NCI-H510A (cell line): Measurements from ENCODE around the gene KCNK2.

ENCODE experiments used
- DNase-seq: peaks from one replicate; lab custom pipeline; 2025; lab: John Stamatoyannopoulos, UW

The KCNK2 gene

DNA sequence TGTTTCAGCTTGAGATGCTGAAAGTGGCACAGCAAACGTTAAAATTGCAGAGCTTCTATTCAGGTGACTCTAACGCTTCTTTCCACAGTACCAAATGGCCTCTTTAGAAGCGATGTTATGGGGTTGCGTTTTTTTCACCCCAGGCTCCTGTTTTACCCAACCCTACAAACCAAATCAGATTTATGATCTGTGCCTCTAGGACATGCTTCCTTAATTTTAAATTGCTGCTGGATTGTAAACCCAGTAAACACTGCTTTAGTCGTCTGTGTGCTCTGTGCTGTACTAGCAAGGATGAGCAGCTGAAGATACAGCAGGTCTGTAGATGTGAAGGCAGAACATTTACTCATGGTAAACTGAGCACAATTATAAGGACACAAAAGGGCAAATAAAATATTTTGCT lies 13.0 kb downstream of the KCNK2 start:
- no peak for DNase-seq

DNA sequence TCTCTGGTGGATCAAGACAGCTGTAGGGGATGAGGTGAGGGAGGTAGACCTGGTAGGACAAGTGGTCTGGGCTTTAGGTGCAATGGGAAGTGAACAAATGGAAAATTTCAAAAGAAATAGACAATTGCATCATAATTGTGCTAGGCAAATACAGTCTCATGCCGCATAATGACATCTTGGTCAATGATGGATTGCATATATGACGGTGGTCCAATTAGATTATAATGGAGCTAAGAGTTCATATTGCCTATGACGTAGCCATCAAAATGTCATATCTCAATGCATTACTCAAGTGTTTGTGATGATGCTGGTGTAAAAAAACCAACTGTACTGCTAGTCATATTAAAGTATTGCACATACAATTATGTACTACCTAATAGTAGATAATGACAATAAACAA lies 19.0 kb downstream of the KCNK2 start:
- DNase-seq, result no peak

DNA sequence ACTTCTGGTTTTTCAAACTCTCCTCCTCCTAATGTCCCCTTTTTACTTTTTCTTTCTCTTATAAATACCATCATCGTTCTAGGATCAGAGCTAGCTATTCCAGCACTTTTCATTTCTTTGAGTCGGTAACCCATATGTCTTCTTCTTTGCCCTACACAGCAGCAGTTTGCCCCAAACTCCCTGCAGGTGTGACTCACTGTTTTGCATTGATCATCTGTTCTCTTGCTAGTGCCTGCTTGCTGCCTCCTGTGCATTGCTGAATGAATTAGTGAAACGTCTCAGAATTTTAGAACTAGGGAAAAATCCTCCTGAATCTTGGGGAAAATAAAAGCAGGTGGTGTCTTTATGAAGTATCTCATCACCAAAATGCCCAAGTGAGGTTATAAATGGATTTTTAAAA lies 21.7 kb downstream of the KCNK2 start:
- no peak for DNase-seq

DNA sequence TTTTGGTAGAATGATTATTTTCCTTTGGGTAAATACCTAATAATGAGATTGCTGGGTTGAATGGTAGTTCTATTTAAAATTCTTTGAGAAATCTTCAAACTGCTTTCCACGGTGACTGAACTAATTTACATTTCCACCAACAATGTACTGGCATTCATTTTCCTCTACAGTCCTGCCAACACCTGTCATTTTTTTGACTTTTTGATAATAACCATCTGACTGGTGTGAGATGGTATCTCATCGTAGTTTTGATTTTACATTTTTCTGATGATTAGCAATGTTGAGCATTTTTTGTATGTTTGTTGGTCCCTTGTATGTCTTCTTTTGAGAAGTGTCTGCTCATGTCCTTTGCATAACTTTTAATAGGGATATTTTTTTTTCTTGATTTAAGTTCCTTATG lies 23.5 kb downstream of the KCNK2 start:
- DNase-seq, result no peak

DNA sequence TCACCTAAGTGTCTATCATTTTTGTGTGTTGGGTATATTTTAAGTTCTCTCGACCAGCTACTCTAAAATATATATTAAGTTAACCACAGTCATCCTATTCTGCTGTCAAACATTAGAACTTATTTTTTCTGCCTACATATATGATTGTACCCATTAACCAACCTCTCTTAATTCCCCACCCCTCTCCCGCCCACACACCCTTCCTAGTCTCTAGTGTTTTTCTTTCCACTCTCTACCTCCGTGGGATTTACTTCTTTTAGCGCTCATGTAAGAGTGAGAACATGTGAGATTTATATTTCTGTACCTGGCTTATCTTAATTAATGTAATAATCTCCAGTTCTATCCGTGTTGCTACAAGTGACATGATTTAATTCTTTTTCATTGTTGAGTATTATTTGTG lies 26.6 kb downstream of the KCNK2 start:
- no peak for DNase-seq

DNA sequence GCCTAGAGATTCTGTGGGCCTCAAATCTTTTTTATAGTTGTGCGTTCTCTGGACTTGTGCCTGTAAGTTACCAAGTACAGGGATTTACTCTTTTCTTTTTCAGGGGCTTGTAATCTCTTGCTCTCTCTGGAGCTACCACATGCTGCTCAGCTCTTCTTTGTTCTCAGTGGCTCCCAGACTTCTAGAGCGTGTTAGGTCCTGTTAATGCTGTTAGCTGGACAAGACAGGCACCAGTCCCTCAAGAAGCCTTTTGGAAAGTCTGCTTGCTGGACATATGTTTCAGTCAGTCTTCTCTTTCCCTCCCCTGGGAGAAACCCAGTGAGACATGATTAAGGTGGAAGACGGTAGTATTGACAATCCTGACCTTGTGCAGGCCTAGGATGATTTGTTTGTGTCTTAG lies 29.4 kb downstream of the KCNK2 start:
- no peak for DNase-seq

DNA sequence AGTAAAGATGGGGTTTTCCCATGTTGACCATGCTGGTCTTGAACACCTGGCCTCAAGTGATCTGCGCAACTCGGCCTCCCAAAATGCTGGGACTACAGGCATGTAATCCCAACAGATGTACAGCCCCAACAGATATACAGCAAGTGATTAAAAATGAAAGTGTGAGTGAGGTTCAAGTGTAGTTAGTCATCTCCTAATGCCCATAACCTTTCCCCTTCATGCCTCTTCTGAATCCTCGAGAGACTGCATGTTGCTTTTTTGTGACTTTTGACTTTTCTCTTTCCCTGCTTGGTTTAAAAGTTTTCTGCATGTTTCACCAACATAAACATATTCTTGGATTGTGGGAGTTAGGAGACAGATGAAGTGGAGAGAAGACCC lies 31.2 kb downstream of the KCNK2 start:
- DNase-seq, result no peak

DNA sequence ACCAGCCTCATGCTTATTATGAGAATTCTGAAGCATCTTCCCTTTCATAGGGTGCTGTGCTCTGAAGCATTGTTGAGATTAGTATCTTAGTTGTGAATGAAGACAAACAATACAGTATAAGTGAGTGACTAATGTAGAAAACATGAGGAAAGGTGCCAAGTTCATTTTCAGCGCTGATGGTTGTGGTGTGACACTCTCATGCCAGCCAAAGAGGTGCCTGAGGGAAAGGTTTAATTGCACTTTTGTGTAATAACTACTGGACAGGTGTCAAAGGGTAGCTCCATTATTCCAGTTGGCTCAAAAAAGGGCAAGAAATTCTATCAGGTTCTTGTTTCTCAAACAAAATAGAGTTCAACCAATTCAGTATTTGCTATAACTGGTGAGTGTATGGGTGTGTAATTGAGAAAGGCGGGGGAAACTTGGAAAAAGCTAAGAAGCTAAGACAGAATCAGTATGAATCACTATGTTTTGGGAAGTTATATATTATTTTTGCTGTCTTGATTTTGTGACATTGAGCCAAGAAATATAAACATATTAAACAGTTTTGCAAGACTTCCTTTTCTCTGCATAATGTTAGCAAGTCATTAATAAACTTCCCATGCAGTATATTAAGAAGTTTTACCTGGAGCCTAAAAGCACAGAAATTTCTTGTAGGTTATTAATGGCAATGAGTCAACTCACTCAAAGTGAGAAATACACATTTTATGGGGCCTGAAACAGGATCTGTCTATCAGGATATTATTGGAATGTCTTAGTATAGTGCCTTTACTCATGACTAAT lies 31.8 kb downstream of the KCNK2 start:
- no peak for DNase-seq

DNA sequence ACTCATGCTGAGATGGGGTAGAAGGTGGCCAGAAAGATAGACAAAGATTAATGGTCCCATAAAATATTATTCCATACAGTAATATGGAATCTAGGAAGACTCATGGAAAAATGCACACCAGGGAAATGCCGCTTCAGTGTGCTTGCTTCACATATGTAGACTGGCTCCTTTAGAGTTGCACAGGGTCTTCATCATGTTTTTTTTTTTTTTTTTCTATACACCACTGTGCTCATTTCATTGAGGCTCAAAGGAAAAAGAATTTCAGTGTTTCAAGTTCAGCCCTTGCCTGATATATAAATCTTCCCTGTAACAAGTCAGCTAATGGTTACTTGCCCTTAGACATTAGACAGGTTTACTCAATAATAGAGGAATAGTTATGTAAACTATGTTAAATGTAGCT lies 33.2 kb downstream of the KCNK2 start:
- DNase-seq, result no peak

DNA sequence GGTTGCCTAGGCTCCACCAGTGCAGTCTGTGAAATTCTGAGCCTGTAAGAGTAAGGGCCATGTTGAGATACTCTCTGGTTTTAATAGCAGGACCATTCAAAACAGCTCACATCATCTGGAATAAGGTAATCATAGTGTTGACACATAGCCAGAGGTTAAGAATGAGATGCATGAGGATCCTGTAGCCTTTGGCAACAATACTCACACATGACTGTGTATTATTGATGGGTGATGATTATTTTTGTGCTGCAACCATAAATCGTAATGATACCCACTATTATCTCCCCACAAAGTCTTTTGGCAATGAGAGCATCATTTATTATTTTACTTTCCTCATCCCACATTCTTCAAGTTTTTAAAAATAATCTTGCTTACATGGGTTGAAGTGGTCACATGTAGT lies 35.5 kb downstream of the KCNK2 start:
- no peak for DNase-seq

DNA sequence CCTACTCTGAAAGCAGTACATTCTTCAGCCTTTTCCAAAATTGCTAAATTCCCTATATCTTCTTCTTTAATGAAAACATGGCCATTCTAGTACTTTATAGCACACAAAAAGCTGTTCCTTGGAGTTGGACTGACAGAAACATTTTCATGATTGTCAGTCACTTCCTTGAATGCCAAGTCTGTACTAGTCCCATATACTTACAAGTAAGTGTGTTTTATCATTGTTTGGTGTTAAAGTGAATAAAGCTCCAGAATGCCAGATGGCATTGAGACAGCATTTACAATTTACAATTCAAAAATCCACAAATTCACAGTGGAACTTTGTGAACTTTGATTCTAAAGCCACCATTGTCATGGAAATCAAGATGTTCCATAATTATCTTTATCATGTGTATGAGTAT lies 36.5 kb downstream of the KCNK2 start:
- no peak for DNase-seq

DNA sequence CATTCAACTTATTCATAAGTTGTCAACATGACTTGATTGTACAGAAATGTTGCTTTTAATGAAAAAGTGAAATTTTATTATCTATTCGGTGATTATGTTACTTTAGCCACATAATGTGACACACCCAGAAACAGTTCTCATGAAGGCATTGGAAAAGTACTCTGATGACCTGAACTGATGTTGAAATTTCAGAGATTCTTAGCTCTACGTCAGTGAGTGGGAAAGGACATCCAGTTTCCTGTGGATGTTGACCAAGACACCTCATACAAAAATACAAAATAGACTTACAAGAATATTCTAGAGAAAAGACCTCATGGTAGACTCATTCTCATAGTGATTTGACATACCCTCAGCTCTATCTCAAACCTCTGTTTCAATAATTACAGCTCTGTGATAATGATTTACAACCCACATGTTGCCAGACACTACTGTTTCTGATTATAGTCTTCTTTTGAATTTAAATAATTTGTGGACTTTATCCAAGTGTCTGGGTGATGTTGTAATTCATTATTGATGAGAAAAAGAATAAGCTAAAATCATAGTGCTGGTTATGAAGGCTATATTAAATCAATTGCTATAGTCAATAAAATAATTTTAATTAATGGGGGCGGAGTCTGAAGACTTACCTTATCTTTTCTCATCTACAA lies 37.3 kb downstream of the KCNK2 start:
- DNase-seq, result no peak

DNA sequence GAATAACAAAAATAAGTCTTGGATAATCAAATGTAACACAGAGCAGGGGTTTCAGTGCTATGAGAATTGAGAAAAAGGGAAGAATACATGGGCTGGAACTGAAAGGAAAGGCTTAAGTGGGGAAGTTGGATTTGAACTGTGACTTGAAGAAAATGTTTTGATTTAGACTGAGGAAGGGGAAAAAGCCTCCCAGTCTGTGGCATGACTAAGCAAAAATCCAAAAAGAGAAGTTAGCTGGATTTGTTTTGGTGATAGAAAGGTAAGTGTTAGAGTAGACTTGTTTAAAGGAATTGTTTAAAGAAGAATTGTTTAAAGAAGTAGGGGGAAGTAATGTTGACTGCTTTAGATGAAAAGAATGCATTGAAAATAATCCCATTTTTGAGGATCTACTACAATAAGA lies 46.0 kb downstream of the KCNK2 start:
- no peak for DNase-seq

DNA sequence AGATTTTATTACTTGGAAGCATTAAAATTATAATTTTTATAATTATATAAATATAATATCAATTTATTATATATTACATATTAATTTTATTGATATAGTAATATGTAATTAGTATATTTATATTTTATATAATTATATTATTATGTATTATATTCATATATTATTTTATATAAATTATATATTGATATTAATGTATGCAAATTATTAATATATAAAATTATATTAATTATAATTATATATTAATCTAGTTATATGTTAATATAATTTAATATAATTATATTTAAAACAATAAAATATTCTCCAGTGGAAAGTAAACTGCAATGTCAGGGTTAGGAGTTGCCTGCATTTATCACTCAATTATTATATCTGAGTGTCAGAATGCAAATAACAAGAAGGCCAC lies 48.8 kb downstream of the KCNK2 start:
- DNase-seq, result no peak

DNA sequence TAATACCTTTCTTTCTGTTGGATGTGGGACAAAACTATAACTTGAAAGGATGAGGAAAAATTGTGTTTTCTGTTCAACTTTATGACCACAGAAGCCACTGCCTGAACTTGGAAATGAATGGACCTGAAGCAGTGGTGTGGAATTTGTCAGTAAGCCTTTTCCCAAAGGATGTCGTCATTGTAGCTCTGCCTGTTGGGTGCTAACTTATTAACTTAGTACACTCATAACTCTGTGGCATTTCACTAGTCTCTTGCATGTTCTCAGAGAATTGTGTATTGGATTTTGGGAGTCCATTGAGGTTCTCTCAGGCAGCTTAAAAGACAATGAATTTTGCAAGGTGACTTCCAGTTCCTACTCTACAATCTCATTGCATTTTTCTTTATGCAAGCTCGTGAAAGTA lies 49.6 kb downstream of the KCNK2 start:
- DNase-seq, result no peak

DNA sequence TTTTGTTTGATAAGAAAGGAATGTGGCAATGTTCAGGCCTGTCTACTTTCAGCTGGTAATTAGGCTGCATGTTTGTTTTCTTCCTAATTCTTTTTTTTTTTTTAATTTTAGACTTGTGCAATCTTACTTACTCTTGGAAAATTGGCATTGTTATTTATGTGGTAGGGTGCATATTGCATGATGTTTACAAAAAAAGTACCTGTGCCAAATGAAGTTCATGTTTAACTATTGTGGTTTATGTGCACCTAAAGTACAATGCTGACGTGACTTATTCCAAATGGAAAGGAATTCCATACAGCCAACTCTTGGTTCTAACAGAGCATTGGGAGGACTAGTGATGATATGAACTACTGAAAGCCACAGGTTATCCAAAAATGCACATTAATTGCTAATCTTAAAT lies 51.0 kb downstream of the KCNK2 start:
- no peak for DNase-seq

DNA sequence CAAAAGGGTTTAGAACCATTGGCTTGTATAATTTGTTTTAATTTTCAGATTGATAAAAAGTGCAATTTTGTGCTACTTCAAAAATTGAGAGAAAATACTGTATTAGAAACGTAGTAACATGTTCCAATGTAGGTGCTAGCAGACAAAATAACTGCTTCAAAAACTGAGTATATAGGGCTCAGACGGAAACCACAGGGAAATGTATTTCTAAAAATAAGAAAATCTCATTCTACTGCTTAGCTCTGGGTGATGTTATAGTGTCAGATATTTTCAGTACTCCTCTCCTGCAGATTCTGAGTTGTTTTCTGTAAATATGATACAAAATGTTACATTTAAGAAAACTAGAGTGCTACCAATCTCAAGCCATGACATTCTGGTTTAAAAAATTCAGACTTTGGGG lies 55.4 kb downstream of the KCNK2 start:
- no peak for DNase-seq

DNA sequence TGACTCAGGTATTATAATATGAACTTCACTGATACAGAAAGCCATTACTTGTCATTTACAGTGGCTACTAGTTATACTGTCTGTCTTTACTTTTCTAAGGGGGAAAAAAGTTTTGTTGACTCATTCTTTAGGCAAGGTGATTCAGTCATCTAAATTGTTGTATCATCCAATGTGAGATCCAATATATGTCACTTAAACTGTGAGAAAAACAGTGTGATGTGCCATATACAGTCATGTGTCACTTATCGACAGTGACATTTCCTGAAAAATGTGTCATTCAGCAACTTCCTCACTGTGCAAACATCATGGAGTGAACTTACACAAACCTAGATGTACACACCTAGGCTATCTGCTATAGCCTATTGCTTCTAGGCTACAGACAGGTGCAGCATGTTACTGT lies 57.6 kb downstream of the KCNK2 start:
- DNase-seq, result no peak

DNA sequence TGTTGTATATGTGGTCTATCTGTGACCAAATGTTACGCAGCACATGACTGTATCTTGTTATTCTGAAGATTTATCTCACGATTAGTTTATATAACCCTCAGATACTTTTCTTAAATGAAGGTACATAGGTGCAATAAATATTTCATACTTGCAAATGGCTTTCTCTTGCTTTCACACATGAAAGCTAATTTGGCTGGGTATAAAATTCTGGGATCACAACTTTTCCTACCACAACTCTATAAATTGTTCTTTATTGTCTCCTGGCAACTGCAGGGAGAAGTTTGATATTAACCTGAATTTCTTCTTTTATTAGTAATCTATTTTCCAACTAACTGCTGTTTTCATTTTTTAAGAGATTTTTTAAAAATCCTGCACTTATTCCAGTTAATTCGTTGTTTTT lies 58.9 kb downstream of the KCNK2 start:
- DNase-seq, result no peak

DNA sequence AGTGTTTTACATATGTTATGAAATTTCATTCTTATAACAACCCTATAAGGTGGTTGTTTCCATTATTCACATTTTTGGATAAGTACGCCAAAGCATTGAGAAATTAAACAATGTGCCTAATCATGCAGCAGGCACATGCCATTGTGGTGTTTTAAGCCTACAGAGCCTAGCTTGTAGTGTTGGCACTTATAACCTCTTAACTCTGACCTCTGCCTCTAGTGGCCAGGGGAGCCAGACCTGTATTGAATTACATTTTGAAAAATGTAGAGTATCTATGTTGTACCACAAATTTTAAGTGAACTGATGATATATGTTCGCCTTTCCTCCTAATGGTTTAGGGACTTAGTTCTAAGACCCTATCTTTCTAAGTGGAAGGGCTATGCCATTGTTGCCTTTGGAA lies 61.0 kb downstream of the KCNK2 start:
- no peak for DNase-seq

DNA sequence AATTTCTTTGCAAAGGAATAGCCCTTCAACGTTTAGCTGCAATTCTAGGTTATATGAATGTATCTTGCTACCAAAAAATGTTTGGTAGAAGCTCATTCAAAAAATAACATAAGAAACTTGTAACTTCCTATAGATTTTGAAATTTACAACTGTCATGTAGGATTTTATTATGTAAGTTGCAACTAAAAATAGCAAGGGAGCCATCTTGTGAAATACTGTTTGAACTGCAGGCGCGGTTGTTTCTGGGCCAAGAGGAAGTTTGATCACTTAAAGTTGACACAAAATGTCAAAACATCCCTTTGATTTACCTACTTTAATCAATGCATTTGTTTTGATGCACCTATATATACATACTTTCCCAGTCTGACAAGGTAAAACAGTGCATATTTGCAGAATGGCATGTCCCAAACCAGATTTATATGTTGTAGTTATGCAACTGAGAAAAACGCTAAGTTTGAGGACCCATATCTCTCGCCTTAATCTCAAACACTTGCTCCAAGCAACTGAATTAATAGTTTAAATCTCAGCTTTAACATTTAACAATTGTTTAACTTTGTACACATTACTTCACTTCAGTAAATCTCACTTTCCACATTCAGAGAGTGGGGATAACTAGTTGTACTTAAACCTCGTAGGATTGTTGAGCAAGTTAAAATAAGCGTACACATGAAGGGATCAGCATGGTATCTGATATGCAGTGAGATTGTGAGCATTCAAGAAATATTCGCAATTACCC lies 63.9 kb downstream of the KCNK2 start:
- no peak for DNase-seq

DNA sequence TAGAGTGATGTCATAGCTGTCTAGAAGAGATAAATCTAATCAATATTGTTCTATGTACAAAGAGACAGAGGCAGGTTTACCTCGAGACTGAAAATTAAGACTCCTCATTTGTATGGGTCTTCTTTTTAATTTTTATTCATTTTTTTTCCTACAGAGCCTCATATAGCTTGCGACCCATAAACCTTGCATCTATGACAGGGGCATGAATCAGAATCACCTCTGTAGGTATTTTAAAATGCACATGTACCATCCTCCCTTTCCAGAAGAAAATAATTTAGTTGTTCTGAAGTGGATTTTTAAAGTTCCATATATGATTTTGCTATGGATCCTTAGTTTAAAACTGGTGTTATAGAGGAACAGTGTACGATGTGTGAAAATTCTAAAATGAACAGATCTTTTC lies 64.5 kb downstream of the KCNK2 start:
- no peak for DNase-seq

DNA sequence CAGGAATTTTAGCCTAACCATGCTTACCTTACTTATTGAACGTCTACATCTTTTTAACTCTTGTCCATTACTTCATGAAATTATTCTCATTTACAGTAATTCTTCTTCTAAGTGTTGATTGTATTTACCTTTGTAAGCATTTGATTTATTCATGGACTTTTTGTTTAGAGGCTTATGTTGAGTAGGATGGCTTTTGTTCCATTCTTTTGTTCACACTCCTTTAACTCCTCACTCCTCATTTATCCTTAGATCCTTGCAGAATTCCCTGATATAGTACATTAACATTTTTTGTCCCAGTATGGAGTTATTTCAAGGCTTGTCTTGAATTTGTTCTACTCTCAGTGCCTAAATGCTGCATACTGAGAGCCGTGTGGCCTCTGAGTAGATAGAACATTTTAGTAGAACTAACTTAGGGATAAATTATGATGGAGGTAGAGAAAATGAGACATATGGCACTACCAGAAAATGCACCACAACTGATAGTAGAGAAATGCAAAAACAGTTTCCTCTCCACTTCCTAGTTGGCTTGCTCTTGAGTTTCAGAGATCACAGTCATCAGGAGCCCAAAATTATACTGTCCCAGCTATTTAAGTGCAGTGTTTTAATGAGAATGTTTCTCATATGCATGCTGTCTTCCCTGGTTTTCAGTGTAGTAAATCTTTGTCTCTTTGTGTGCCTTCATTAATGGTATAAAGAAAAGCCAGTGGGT lies 69.5 kb downstream of the KCNK2 start:
- DNase-seq, result no peak
